Ammon's horn (tissue), 1 donor: ENCODE measurements around the gene RGP1.

Source experiments
- DNase-seq: peaks from one replicate; pipeline ENCODE4 v3.0.0-alpha.2; 2016; ENCODE audit warnings: low spot score

RGP1 gene, protein sequence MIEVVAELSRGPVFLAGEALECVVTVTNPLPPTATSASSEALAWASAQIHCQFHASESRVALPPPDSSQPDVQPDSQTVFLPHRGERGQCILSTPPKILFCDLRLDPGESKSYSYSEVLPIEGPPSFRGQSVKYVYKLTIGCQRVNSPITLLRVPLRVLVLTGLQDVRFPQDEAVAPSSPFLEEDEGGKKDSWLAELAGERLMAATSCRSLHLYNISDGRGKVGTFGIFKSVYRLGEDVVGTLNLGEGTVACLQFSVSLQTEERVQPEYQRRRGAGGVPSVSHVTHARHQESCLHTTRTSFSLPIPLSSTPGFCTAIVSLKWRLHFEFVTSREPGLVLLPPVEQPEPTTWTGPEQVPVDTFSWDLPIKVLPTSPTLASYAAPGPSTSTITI

DNA sequence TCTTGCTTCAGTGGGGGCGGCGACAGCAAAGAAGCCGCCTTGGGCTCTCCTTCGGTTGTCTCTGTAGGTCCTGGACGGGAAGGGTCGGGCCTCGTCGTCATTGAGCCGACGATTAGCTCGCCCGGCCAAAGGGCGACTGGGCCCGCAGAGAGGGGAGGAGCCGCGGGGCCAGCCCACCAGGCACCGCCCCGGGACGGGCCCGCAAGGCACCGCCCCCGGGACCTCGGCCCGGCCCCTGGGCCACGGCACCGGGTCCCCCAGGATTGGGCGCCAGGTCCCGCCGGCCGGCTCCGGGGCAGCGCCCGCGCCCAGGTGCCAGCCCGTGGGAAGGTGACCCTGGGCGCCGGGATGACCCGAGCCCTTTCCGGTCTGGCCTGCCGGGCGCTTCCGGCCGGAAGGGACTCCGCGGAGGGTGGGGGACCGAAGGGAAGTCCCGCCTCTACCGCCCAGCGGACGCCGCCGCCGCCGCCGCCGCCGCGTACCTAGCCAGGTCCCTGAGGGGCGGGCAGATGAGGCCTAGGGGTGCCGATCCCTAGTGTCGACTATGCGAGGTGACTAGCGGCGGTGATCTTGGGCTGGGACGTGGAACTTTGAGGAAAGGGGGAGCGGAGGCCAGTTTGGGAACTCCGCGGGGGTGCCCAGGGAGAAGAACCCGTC is at the start of gene RGP1, which contains the start of gene GBA2:
RGP1 (plus strand) TSS at position 430 of the 657 bp plus-strand sequence. CDS start 469 bp downstream, outside the sequence.
GBA2 (minus strand) TSS at position 371 of the 657 bp plus-strand sequence. CDS start 524 bp downstream, outside the sequence.
- DNase-seq: peak; percentile 81

DNA sequence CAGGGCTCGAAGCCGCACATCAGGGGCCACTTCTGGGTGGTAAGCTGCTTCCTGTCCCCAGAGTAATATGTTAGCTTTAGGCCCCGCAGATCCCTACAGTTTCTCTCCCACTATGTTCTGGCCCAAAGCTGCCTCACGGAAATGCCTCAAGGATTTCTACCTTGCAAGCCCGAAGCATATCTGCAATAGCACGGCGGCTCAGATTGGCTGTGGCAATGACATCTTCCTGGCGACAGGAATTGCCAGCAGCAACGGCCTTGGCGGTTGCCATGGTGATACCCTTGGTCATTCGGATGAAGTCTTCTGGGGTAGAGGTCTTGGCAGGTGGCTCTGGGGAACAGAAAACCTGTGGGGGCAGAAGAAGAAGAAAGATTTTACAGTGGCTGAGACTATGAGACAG is 49.1 kb upstream of the RGP1 start:
- DNase-seq: no peak

DNA sequence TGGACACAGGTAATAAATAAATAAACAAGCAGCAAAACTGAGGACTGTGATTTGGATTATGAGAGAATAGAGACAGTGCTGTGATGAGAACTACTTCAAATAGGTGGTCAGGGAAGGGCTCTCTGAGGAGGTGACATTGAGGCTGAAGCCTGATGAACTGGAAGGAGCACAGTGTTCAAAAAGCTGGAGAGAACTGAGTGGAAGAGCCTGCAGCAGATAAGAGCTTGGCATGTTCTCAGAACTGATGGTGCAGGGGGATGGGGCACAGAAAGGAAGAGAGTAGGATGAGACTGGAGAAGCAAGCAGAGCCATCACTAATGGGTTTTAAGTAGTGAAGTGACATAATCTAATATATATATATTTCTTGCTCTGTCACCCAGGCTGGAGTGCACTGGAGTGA is 48.1 kb upstream of the RGP1 start:
- DNase-seq: no peak

DNA sequence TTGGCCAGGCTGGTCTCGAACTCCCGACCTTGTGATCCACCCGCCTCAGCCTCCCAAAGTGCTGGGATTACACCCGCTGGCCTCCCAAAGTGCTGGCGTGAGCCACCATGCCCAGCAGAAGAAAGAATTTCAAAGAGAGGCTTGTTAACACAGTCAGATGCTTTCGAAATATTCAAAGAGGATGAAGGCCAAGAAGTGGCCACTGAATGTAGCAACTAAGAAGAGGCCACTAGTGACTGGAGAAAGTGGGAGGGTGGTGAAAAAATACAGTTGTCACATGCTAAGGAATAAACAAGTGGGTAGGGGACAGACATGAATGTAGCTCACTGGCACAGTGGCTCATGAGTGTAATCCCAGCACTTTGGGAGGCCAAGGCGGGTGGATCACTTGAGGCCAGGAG is 46.4 kb upstream of the RGP1 start:
- no peak for DNase-seq

DNA sequence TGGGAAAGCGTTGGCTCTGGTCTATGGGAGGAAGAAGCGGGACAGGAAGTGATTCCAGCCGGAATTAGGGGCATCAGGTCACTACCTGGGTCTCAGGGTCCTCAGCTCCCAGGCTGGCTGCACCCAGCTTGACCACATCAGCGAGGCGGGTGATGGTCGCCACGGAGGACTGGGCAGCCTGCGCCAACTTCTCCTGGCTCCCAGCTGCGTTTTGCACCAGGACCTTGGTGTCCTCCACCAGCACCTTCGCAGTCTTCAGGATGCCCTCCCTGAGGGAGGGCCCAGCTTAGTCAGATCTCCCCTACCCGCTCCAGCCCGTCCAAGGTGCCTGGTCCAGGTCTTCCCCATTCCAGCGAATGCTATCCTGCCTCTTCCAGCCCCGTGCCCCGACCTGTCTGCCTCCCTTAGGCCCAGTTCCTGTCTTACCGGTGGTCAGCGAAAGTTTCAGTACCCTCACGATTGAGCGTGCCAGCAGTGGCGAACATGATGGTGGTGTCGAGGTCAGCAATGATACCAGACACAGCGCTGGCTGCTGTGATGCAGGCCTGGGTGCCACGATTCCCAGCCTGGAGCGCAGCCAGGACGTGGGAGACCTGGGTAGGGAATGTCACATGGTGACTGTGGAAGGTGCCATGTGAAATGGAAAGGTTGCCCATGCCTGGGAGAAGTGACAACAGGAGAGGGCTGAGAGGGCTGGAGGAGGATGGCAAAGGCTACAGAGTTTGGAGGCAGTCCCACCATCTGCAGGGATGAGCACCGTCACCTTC is 45.0 kb upstream of the RGP1 start:
- DNase-seq: no peak

DNA sequence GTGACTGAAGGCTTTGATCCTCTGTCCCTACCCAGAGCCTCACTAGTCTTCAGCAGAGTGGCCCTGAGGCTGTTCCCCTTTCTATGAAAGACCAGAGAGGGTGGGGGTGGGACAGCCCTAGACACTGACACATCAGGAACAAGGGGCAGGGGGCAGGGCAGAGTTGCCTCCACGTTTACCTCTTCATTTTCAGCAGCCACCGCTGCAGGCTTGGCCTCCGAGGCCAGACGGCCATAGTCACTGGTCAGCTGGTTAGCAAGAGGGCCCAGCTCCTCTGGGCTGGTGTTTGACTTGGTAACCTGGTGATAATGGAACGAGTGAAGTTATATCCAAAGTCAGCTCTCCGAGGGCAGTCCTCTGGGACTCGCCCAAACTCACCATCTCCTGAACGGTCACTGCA is 43.7 kb upstream of the RGP1 start:
- DNase-seq: no peak

DNA sequence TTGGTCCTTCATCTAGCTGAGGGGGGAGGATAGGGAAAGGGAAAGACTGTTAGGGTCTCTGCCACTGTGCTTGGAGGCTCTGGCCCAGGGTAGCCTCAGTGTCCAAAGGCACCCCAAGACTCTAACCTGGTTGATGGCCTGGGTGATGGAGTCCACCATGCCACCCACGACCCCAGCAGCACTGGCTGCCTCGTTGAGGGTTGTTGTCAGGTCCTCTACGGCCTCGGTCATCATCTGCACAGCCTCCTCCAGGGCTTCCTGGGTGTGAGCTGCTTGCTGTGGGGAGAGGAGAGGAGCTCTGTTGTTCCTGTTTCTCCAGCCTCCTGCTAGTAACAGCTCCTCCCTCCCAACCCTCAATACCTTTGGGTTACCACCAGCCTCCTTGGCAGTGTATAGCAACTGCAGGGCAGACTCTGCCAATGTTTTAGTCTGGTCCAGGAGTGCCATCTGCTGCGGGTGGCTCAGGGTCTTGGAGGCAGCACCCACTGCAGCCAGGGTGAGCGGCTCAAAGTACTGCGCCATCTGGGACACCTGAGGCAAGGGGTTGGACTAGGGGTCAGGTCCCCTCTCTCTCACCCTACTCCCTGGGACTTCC is 43.2 kb upstream of the RGP1 start:
- DNase-seq: no peak

DNA sequence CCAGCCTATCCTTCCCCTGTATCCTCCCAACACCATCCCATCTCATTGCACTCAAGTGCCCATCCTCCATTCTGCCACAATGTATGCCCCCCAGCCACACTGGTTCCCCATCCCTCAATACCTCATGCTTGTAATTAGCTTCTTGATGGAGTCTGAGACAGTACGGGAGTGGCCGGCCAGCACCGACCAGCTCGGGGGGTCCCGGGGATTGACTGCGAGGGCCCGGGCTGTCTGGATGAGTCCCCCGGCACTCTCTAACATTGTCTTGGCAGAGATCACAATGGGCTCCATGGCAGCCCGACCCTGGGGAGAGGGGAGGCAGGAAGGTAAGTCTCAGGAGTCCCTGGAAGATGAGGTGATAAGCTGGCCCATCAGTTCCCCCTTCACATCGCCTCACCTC is 42.1 kb upstream of the RGP1 start:
- DNase-seq: no peak

DNA sequence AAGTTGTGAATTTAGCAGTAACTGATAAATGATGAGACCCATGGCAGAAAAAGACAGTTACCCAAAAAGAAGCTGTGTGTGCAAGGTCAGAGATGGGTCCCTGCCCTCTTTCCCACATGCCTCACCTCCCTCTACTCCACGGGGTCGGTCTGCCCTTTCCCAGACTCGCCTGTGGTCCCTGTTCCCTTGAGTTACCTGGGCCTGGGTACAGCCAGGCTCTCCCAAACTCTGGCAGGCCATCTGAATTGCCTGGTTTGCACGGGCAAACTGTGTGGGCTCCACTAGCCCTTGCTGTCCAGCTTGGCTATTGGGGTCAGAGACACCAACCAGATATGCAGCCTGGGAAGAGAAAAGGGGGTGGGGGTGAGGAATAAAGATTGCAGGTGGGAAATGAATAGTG is 40.9 kb upstream of the RGP1 start:
- DNase-seq: no peak

DNA sequence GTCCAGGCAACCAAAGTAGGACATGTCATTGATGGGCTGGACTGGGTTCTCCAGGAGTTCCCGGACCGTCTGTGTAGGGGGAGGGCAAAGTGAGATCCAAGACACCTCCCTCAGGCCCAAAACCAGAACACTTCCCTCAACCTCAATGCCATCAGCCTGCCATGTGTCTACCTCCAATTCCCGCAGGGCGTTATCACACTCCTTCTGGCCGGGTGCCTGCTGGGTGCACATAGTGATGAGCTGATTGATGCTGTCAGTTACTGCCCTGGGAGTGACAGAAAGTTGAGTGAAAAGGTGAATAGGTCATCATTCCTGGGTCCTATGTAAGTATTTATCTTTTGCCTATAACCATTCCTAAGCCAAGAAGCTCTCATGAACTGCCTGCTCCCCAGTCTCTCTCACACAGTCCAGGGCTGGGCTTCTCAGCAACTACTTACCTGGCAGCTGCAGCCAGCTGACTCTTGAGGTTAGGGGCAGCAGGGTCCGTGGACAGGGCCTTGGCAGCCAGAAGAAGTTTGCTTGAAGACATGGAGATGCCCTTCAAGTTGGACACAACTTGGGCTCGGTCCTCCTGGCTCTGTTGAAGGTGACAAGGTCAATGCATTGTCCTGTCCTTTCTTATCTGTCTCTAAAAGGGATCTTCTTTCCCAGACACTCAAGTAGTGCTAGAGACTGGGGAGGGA is 38.1 kb upstream of the RGP1 start:
- no peak for DNase-seq

DNA sequence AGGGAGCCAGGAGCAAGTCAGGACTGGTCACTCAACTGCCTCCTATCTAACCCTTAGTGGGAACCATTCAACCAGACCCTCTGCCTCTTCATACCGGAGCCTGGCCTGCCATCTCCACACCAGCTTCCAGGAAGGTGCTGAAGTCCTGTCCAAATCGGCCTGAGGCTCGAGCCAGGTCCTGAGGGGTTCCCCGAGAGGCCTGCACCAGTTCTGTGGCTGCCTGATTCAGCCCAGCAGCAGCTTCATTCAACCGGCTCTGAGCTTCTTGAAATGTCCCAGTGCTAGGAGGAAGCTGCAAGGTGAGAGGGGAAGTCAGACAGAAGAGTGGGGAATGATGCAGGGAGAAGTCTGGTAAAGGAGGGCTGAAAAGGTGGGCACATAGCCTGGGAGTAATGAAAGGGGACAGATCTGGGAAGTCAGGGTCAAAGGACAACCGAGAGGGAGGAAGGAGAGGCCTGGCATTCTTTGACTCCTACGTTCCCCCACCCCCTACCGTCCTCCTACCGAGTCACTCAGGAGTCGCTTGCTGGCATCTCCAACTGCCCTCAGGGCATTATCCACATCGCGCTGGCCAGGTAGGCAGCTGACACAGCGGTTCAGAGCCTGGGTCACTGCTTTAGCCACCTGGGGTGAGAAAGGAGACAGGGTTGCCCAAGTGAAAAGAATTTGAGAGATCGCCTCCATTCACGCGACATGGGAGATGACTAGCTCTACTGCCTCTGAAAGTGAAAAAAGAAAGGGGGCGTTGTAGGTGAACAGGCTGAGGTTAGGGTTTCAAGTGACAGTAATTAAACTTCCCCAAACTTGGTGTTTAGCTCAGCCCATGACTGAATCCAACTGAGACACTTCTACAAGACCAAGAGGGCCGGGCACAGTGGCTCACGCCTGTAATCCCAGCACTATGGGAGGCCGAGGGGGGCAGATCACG is 37.3 kb upstream of the RGP1 start:
- DNase-seq: no peak

DNA sequence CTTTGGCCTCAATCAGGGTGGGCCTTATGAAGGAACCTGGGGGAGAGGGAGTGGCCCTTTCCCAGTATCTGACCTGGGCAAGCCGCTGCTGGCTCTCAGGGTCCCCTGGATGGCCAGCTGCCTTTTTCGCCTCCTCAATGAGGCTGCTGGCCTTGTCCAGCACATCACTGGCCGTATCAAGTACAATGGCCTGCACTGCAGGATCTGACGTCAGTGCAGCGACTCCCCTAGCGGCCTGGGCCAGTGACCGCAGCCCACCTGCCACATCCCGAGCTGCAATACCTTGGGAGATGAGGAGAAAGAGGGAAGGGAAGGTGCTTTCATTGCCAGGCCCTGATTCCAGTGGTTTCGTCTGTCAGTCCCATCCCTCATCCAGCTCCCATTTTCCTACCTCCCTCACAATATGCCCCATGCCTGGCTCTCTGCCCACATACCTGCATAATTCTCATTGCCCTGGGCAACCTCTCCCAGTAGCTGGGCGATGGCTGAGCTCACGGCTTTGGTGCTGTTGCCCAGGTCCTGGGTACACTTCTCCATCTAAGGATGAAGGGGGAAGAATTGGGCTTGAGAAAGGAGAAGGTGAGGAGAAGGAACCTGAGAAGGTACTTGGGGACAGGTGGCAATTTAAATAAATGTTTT is 36.2 kb upstream of the RGP1 start:
- DNase-seq: no peak

DNA sequence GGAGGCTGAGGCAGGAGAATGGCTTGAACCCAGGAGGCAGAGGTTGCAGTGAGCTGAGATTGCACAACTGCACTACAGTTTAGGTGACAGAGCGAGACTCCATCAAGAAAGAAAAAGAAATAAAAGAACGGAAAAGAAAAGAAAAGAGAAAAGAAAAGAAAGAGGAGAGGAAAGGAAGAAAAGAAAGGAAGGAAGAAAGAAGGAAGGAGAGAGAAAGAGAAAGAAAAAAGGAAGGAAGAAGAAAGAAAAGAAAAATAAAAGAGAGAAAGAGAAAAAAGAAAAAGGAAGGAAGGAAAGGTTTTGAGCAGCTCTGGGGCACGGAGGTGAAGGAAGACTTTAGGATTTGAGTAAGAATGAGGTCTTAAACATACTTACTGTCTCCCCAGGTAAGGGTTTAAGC is 35.5 kb upstream of the RGP1 start:
- DNase-seq: no peak

DNA sequence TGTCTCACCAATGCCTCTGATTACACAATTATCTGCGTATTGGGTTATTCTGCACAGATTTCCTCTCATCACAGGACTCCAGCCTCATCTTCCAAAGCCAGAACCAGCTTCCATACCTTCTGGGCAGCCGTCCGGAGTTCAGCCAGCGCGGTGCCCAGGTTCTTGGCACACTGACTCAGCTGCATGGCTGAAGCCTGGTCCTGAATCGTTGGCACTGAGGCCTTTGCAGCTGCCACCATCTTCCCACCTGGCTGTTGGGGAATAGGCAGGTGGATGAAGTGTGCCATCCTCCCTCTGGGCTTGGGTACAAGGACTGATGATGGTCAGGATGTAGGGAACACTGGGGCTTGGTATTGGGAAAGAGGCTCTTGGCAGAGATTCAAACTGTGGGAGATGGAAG is 35.0 kb upstream of the RGP1 start:
- no peak for DNase-seq

DNA sequence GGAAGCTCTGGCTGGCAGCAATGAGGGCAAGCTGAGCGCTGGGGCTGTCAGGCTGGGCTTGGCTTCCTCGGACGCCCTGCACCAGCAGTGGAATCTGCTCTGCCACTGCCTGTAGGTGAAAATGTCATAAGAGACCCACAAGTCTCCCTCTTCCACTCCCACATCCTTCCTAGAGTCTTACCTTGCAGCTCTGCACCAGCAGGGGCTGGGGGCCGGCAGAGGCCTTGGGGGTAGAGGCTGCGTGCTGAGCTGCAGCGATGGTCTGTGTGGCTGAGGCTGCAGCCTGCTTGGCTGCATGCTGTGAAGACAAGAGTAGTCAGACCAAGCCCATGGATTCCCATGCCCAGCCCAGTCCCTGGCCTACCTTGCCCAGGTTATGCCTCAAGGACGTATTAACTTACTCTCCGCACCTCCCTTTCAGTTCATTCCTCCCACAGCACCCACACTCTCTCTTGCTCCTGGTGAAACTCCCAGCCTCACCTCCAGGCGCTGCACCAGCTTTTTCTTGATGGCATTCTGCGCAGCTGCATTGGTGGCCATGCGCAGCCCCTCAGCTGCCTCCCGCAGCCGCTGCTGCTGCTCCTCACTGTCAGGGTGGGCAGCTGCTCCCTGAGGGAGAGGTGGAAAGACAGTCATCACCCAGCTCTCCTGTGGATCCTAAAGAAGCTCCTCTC is 34.4 kb upstream of the RGP1 start:
- no peak for DNase-seq

DNA sequence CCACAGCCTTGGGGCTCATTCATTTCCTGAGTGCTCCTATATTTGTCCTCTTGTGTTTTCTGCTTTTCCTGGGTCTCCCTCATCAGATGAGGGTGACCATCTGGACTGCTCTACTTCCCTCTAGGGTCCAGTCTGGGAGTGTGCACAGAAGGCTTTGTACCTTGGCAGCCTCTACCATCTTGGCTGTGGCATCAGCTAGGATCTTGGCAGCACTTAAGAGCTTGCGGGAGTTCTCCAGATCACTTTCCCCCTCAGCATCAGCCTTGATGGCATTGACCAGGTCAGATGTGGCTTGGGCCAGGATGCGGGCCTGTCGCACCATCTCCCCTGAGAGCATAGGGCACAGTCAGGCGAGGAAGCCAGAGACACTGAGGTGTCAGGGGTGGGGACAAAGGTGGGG is 32.9 kb upstream of the RGP1 start:
- peak; percentile 51 for DNase-seq

DNA sequence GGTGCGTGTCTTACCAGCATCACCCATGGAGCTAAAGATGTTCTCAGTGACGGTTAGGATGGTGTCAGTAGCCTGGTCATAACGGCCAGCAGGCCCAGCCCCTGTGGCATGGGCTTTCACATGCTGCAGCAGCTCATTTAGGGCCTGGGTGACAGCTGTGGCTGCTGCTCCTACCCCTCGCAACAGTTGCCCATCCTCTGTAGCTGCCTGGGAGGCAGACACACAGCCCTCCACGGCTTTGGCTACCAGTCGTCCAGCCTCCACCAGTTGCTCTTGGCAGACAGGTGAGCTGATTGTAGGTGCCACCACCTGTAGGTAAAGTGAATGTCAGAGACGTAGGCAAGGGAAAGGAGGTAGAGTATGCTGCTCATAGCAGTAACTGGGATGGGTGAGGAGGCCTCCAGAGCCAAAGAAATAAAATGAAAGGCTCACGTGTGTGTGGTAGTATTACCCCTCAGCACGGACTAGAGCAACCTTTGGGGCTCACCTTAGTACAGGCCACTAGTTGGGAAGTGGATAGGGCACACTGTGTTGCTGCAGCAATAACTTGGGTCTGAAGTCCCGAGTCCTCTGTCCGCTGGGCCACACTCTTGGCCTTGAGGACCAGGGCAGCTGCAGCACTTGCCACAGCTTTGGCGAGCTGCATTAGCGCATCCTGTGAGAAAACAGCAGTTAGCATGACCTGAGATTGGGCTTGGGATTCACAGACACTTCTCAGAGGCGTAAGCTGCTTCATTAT is 31.8 kb upstream of the RGP1 start:
- no peak for DNase-seq

DNA sequence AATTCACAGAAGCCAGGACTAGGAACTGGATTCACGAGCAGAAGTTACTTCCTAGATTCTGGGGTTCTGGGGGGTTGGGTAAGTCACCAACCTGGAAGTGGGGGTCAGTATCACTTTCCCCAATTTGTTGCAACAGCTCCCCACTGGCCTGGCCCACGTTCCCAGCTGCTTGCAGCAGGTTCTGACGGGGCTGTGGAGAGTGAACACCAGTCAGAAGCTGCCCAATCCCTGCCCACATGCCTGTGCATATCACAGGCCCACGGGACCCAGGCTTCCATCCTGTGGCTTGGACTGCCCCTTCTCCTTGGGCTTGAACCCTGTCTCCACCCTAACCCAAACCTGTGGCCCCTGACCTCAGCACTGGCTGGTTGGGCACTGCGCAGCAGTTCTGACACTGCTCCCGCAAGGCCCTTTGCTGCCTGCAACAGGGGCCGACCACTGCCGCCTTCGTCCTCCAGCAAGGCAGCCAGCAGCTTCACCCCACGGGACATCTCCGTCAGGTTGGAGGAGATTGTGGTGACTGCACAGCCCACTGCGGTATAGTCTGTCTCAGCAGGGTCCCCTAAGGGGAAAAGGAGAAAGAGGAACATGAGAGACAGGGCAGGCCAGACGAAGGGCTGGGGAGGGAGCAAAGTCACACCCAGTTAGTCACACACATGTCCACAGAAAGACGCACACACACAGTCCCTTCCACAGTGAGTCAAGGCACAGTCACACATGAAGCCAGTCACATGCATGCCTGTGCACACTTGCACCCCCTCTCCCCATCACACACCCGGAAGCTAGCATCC is 30.2 kb upstream of the RGP1 start:
- DNase-seq: no peak
